Fibroblast of skin of right quadriceps (primary cell): ENCODE results near the gene PRKCE.
"Not testable (repeated sequence)": the region's sequence is repeated elsewhere in the genome, so short reads cannot be mapped to it uniquely, and the experiment has no call there.

ENCODE experiments used
- DNase-seq: peaks from one replicate; pipeline ENCODE4 v3.0.0-alpha.2; 2013

The PRKCE gene

GRCh38 chr2:45871541-45871940, 220.1 kb downstream of the PRKCE start:
- DNase-seq: no peak

GRCh38 chr2:45872211-45872610, 220.7 kb downstream of the PRKCE start:
- no peak for DNase-seq

DNA sequence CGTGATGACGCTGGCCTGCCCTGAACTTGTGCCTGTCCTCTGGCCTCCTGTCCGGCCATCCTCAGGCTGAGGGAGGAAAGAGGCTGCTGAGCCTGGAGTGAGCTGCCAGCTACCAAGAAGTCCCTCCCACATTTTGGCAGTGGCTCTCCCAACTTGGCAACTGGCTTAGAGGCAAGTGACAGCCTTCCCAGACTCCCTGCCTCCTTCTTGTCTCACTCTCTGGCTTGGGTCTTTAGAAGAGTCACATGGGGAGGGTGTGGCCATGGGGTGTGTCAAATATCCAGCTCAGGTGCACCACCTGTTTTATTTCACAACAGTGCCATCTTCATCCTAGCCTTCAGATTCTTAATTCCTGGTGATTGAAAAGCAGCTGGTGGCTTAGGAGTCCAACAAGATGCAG, 222.9 kb downstream of the PRKCE start:
- DNase-seq: no peak

GRCh38 chr2:45876611-45877010, 225.1 kb downstream of the PRKCE start:
- DNase-seq: no peak

GRCh38 chr2:45879406-45879805, 227.9 kb downstream of the PRKCE start:
- no peak for DNase-seq

DNA sequence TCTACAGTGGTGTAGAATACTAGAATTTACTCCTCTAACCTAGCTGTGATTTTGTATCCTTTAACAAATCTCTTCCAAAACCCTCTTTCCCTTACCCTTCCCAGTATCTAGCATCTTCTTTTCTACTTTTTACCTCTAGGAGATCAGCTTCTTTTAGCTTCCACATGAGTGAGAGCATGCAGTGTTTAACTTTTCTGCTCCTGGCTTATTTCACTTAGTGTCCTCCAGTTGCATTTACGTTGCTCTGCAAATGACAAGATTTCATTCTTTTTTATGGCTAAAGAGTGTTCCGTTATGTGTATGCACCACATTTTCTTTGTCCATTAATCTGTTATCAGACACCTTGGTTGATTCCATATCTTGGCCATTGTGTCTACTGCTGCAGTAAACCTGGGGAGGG, 228.5 kb downstream of the PRKCE start:
- no peak for DNase-seq

DNA sequence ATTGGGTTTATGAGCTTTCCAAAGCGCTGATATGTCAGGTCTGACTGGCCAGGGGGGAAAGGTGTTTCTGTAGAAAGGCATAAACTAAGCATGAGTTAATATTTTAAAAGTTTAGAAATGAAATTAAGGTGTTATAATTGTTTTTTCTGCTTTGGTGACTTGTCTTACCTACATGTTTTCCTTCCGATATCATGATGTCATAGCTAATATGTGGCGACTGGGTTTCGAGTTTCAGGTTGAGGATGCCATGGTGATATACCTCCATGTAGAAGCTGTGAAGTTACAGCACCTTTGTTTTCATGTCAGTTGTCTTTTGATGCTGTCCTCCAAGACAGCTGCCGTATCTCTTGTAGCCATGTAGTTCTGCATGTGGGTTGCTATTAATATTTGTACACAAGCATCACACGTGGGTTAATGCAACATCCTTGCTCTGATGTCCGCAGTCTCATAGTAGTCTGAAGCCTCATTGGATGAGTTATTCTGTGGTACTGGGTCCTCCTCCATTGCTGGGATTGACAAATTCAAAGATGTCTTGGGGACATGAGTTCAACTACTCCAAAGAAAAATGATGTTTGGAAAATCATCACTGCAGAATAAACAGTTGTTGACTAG, 230.6 kb downstream of the PRKCE start:
- DNase-seq: no peak

- peak; percentile 76 for DNase-seq
Measured at GRCh38 chr2:45882707-45883602, 231.5 kb downstream of the PRKCE start.

- no peak for DNase-seq
Measured at GRCh38 chr2:45883603-45884000, 232.1 kb downstream of the PRKCE start.

DNA sequence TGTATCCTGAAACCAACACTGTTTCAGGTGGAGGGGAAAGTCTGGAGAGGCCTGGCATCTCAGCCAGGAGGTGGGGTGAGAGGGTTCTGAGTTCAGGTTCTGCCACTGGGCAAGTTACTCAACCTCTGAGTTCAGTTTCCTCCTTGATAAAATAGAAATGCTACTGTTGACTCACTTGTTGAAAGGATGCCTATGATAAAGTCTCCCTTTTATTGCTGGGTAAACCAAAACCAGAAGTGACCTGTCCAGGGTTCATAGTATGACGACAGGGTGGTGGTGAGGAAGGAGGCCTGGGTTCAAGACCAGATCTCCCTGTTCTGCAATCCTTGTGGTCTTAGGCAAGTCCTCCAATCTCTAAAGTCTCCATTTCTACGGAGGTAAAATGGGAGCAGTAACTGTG, 232.7 kb downstream of the PRKCE start:
- no peak for DNase-seq

GRCh38 chr2:45885171-45885621, 233.7 kb downstream of the PRKCE start:
- DNase-seq: no peak

DNA sequence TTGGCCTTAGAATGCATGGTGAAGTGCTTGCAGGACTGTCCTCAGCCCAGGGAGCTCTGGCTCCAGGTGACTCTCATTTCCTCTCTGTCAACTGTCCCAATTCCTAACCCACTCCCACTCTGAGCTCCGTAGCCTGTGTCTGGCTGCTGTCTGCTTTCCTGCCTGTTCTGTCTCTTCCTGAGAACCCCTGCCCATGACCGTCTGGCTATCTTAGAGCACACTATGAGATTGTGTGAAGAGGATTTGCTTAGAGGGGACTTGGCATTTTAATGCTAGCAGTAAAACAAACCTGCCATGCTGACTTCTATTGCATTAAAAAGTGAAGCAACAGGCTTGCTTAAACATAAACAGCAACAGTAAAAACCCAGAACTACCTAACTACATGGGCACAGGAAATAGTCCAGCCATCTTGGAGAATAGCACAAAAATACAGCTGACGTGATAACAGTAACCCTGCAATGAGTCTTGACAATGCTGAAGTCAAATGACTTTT, 234.7 kb downstream of the PRKCE start:
- no peak for DNase-seq

- DNase-seq: peak; percentile 74
Measured at GRCh38 chr2:45888167-45888566, 236.7 kb downstream of the PRKCE start.

GRCh38 chr2:45888641-45889040, 237.2 kb downstream of the PRKCE start:
- DNase-seq: no peak

DNA sequence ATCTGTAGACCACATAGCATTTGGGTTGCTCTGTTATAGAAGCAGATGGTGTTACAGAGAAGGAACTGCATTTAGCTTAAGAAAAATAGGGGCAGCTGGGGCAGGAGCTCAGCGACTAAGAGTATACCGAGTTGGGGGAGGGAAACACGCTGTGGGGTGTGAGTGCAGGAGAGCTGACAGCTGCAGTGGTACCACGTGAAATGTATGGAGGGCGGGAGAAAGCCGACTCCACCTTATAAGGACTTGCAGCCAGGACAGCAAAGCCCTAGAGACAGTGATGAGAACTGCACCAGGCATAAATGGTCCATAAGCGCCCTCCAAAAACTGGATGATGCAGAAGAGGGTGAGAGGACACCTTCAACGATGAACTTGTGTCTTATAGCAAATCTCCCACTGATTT, 237.6 kb downstream of the PRKCE start:
- peak; percentile 53 for DNase-seq

GRCh38 chr2:45889620-45890370, 238.3 kb downstream of the PRKCE start:
- DNase-seq: no peak

DNA sequence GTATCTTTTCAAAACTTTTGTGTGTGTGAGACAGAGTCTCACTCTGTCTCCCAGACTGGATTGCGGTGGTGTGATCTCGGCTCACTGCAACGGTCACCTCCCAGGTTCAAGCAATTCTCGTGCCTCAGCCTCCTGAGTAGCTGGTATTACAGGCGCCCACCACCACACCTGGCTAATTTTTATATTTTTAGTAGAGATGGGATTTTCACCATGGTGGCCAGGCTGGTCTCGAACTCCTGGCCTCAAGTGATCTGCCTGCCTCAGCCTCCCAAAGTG, 238.8 kb downstream of the PRKCE start:
- DNase-seq: not testable (repeated sequence)

- no peak for DNase-seq
Measured at GRCh38 chr2:45890819-45891218, 239.3 kb downstream of the PRKCE start.

DNA sequence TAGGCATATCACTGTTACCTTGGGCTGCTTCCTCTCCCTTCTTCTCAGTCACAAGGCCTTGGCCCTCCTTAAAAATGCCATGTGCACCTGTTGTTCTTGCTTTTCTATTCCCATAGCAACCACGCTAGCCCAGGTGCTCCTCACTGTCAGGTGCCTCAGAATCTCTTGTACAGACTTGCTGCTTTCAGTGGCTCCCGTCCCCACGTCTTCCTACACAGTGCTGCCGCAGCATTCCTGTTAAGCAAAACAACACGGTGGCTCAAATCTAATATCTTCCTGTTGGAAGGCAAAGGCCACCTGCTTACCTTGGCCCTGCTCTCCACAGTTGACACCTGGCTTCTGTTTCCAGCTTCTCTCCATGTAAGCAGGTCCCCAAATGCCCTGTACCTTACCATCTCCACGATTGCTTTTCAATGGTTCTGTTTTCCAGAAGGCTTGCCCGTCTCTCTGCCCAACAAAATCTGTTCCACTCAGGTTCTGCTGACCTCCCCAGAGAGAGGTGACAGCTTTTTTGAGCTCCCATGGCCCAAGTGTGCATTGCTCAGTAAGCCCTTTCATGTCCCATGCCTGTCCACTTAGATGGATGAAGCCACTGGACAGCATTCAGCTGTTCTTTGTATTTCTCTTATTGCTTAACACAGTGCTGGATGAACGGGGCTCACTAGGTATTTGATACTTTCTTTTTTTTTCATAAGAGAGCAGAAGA, 240.4 kb downstream of the PRKCE start:
- DNase-seq: no peak

GRCh38 chr2:45892425-45892745, 240.9 kb downstream of the PRKCE start:
- DNase-seq: peak; percentile 69

DNA sequence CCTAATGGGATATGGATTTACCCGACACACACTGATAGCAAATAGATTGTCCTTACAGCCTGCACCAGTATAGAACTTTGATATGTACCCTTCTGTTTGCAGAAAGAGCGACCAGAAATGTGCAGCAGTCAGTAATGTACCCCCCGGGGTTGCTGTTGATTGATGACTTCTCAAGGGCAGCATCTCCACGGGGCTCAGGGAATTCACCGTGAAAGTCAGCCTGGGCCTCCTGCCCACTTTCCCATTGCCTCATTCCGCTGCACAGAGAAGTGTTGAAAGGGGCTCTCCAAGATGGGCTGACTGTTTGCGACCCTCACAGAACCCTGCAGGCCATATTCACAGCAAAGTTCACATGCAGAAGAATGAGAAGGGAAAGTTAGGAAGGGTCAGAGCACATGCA, 241.3 kb downstream of the PRKCE start:
- DNase-seq: peak; percentile 76

DNA sequence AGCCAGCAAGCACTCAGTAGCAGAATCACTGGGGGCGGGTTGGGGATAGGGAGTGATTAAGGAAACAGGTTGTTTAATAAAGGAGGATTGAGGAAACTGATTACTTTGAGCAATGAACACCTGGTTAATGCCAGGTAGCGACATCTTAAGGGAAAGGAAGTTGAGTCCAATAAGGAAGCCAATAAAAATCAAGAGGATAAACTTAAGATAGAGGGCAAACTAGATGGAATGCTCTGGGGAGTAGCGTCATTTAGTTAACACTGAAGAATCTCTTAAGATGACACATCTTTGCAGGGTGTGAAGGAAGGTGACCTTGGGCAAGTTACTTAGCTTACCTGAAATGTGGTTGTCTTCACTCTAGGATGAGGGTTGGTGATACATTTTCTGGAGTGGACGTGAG, 242.7 kb downstream of the PRKCE start:
- DNase-seq: no peak

DNA sequence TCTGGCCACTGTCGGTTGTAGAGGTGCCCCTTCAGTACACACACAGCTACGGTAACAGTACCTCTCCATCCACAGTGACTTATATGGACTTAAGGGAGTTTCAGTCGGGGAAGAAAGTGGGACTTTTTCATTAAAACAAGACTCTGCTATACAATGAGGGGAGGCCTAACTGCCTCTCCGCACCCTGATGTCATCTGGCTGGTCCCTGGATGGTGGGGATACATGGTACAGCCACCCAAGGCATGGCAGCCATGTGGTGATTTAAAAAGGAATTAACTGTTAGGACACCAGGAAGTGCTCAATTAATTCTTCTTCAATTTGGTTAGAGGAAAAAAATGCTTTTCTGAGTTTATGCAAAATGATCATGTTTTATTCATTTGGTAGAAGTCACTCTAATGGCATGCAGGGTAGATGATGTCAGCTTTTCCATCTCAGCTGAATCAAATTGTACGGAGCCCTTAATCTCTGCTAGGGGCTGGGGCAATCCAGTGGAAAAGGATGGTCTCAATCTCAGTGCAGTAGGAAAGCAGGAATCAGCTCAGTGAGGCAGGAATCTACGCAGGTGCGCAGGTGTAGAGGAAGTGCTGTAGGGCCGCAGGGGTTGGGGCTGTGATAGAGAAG, 243.9 kb downstream of the PRKCE start:
- DNase-seq: peak; percentile 84
